ENCODE measurements around the gene ADGRG3. TPM values are rescaled to one million over a fixed set of nuclear protein-coding genes. Genes with fewer than 3 reads are reported as not detected.

ADGRG3 gene
- total and polyA plus RNA-seq, 2 of the 13 experiments (the other 11 are each of a cell fraction or from before 2014, with no cell fraction given) = 2.7 to 11.8 TPM

GRCh38 chr16:57667526-57668262, 412 bp upstream of the ADGRG3 start (continued):
- TF ChIP-seq ZNF878 (CRISPR knock-in tag; IDR thresholded peaks at IDR 0.05) (no peak; the same call in 1 of the 2 replicates), BRD4 (CRISPR knock-in tag; IDR thresholded peaks at IDR 0.05) (peak; percentile 38; the same call in 1 of the 2 replicates), ZBTB2 (CRISPR knock-in tag; IDR thresholded peaks at IDR 0.05; ENCODE audit: low read depth) (no peak)
- TF ChIP-seq, protein P1, sequence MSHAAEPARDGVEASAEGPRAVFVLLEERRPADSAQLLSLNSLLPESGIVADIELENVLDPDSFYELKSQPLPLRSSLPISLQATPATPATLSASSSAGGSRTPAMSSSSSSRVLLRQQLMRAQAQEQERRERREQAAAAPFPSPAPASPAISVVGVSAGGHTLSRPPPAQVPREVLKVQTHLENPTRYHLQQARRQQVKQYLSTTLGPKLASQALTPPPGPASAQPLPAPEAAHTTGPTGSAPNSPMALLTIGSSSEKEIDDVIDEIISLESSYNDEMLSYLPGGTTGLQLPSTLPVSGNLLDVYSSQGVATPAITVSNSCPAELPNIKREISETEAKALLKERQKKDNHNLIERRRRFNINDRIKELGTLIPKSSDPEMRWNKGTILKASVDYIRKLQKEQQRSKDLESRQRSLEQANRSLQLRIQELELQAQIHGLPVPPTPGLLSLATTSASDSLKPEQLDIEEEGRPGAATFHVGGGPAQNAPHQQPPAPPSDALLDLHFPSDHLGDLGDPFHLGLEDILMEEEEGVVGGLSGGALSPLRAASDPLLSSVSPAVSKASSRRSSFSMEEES (CRISPR knock-in tag; IDR thresholded peaks at IDR 0.05) = peak; percentile 86

GRCh38 chr16:57668630-57669475, 747 bp downstream of the ADGRG3 start:
- Histone ChIP-seq H3K27me3 (ENCODE audit: control insufficient read depth in 1 of 2, insufficient read depth in 2 of 2, low read length in 2 of 2) (no peaks in the 10 kb centered on the region), H3K4me3 (replicated peaks in 1 of 3; ENCODE audit: insufficient read depth in 1 of 3, low read depth in 2 of 3, low read length in 3 of 3) (peak overlapping the region in 2 of 3 experiments; percentile 50 to 60; a peak in 4 of 6 replicates), H3K79me2 (ENCODE audit: insufficient read depth, low read length) (no peaks in the 10 kb centered on the region), H3K9me3 (ENCODE audit: low read length) (no peaks in the 10 kb centered on the region), H2AFZ (ENCODE audit: low read length) (no peak overlapping the region), H3K9ac (ENCODE audit: insufficient read depth, low read depth, low read length) (peak overlapping the region; percentile 68), H3K4me1 (ENCODE audit: insufficient read depth, low read length) (peaks cover 69% of the 10 kb centered on the region), H3K4me2 (ENCODE audit: low read depth, low read length) (peak overlapping the region; percentile 80), H3K27ac (ENCODE audit: extremely low read length, insufficient read depth, low read length) (peak overlapping the region; percentile 79), H4K20me1 (ENCODE audit: insufficient read depth, low read length) (no peaks in the 10 kb centered on the region), H3K36me3 (replicated peaks in 1 of 2; ENCODE audit: control insufficient read depth in 1 of 2, insufficient read depth in 2 of 2, low read length in 2 of 2) (no peaks in the 10 kb centered on the region)
- ATAC-seq (no peak), DNase-seq (ENCODE audit: low spot score) (no peak), FAIRE-seq (no peak)
- no TSS peak for BruUV-seq (replicated peaks)
- POLR2A ChIA-PET = interaction anchor here (1.0 to 2.2 kb wide), 7 partner anchors 13 to 206 kb away, joined by 3 to 41 read pairs (median 8); partner anchors contain the start of genes KATNB1 and POLR2C
- in situ Hi-C loops (cut with HindIII; ENCODE audit: extremely low pct_ligation_motif_present, low pct_unique_long_range_greater_than_20kb) (loop anchor here (5.0 kb wide), 1 partner anchor 48 kb away; no protein-coding TSS in a partner anchor), intact Hi-C loops (cut with micrococcal nuclease; ENCODE audit: unreplicated experiment) (no loop called here)
- 94% methylated on average over 20 of the region's 20 CpGs for WGBS (ENCODE audit: low lambda C conversion rate)
- CTCF ChIA-PET (ENCODE audit: low intra/inter-chr PET ratio, low total read pairs) = interaction anchor here (0.9 to 2.6 kb wide), 4 partner anchors 20 to 88 kb away, joined by 3 to 14 read pairs (median 4); partner anchors contain the start of gene DRC7
- TF ChIP-seq ZNF263 (CRISPR knock-in tag; IDR thresholded peaks at IDR 0.05) (peak; percentile 99), ETV6 (CRISPR knock-in tag; conservative IDR thresholded peaks at IDR 0.05) (0 out of 2 replicates have a peak, but pooled peaks have one; percentile 31), ZNF335 (CRISPR knock-in tag; IDR thresholded peaks at IDR 0.05) (no peak), BRCA1 (CRISPR knock-in tag; IDR thresholded peaks at IDR 0.05) (no peak), ZNF225 (CRISPR knock-in tag; IDR thresholded peaks at IDR 0.05) (no peak), ZNF691 (CRISPR knock-in tag; IDR thresholded peaks at IDR 0.05; ENCODE audit: borderline replicate concordance, low read depth) (peak; percentile 66; the same call in 1 of the 2 replicates), HDAC1 (CRISPR knock-in tag; IDR thresholded peaks at IDR 0.05) (no peak), KLF13 (CRISPR knock-in tag; IDR thresholded peaks at IDR 0.05) (no peak)
- TF ChIP-seq, protein P2, sequence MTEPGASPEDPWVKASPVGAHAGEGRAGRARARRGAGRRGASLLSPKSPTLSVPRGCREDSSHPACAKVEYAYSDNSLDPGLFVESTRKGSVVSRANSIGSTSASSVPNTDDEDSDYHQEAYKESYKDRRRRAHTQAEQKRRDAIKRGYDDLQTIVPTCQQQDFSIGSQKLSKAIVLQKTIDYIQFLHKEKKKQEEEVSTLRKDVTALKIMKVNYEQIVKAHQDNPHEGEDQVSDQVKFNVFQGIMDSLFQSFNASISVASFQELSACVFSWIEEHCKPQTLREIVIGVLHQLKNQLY (CRISPR knock-in tag; IDR thresholded peaks at IDR 0.05) = no peak
- TF ChIP-seq, protein P3, sequence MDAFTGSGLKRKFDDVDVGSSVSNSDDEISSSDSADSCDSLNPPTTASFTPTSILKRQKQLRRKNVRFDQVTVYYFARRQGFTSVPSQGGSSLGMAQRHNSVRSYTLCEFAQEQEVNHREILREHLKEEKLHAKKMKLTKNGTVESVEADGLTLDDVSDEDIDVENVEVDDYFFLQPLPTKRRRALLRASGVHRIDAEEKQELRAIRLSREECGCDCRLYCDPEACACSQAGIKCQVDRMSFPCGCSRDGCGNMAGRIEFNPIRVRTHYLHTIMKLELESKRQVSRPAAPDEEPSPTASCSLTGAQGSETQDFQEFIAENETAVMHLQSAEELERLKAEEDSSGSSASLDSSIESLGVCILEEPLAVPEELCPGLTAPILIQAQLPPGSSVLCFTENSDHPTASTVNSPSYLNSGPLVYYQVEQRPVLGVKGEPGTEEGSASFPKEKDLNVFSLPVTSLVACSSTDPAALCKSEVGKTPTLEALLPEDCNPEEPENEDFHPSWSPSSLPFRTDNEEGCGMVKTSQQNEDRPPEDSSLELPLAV (CRISPR knock-in tag; conservative IDR thresholded peaks at IDR 0.05; ENCODE audit: low read depth) = no peak

Measured in HepG2 (cell line).